CD14-positive monocyte (primary cell): ENCODE data around the gene ATP6V1G1. TPM values are rescaled to one million over a fixed set of nuclear protein-coding genes. Genes with fewer than 3 reads are reported as not detected.

ENCODE experiments used
- DNase-seq, 3 donors: peaks; one replicate each; pipeline ENCODE4 v3.0.0-alpha.2; 2011 to 2022
- H2AFZ ChIP-seq: 2 replicates; pipeline ENCODE4 v1.6.0; 2012; ENCODE audit warnings: mild to moderate bottlenecking, low read depth, low read length, inconsistent platforms; ENCODE audit not compliant: insufficient read depth, poor library complexity, severe bottlenecking
- H3K27ac ChIP-seq, 2 donors: 1 replicate in 1 of 2; 2 replicates in 1 of 2; pipeline ENCODE4 v1.5.1; 2012 to 2013; ENCODE audit warnings: low read length in 2 of 2, control low read depth in 1 of 2, inconsistent platforms in 1 of 2, low read depth in 1 of 2, mild to moderate bottlenecking in 1 of 2
- H3K27me3 ChIP-seq, 2 donors: one replicate each; pipeline versions ENCODE4 v1.6.0 to v1.6.1; 2011 to 2013; ENCODE audit warnings: low read length in 2 of 2; ENCODE audit not compliant: control insufficient read depth in 2 of 2, insufficient read depth in 2 of 2
- H3K36me3 ChIP-seq, 2 donors: replicated peaks in 1 of 2; 1 replicate in 1 of 2; 2 replicates in 1 of 2; pipeline versions ENCODE4 v1.5.1 to v1.6.1; 2012 to 2013; ENCODE audit warnings: low read length in 2 of 2, control low read depth in 1 of 2, inconsistent platforms in 1 of 2, mild to moderate bottlenecking in 1 of 2; ENCODE audit not compliant: insufficient read depth in 2 of 2, control insufficient read depth in 1 of 2
- H3K4me1 ChIP-seq, 2 donors: 1 replicate in 1 of 2; 2 replicates in 1 of 2; pipeline versions ENCODE4 v1.5.1 to v1.6.1; 2012 to 2013; ENCODE audit warnings: low read length in 2 of 2, control low read depth in 1 of 2, inconsistent platforms in 1 of 2, mild to moderate bottlenecking in 1 of 2, moderate library complexity in 1 of 2; ENCODE audit not compliant: insufficient read depth in 2 of 2, control insufficient read depth in 1 of 2
- H3K4me2 ChIP-seq: replicated peaks from 2 replicates; pipeline ENCODE3; 2012; ENCODE audit warnings: low read length, moderate library complexity, mild to moderate bottlenecking; ENCODE audit not compliant: poor library complexity, severe bottlenecking; ENCODE audit errors: extremely low read depth
- H3K4me3 ChIP-seq, 3 experiments: fragments of 200-600 bp in 1 of 3; sonication (generic) in 1 of 3; replicated peaks in 1 of 3; 1 replicate in 2 of 3; 2 replicates in 1 of 3; pipeline ENCODE4 v1.5.1; 2011 to 2013; ENCODE audit warnings: low read length in 3 of 3, mild to moderate bottlenecking in 3 of 3, control low read depth in 2 of 3, low read depth in 2 of 3, inconsistent platforms in 1 of 3, moderate library complexity in 1 of 3
- H3K79me2 ChIP-seq: 2 replicates; pipeline ENCODE4 v1.6.0; 2012; ENCODE audit warnings: mild to moderate bottlenecking, control low read depth, inconsistent platforms, low read length, moderate library complexity; ENCODE audit not compliant: insufficient read depth
- H3K9ac ChIP-seq: 2 replicates; pipeline ENCODE4 v1.6.0; 2017; ENCODE audit warnings: low read length, mild to moderate bottlenecking; ENCODE audit not compliant: insufficient read depth, poor library complexity, severe bottlenecking
- H3K9me3 ChIP-seq, 2 donors: replicated peaks in 1 of 2; 1 replicate in 1 of 2; 2 replicates in 1 of 2; pipeline versions ENCODE4 v1.5.1 to v1.6.1; 2012 to 2013; ENCODE audit warnings: low read length in 2 of 2, control low read depth in 1 of 2; ENCODE audit not compliant: control insufficient read depth in 1 of 2, insufficient read depth in 1 of 2
- H4K20me1 ChIP-seq: 2 replicates; pipeline ENCODE4 v1.6.0; 2012; ENCODE audit warnings: mild to moderate bottlenecking, low read length, control low read depth, moderate library complexity; ENCODE audit not compliant: insufficient read depth
- H3K27ac Mint-ChIP-seq, 7 donors: one replicate each; pipeline ENCODE4 v1.8.0; 2020; ENCODE audit warnings: mild to moderate bottlenecking in 7 of 7, mixed read lengths in 7 of 7, moderate library complexity in 6 of 7, inconsistent platforms in 2 of 7
- H3K27me3 Mint-ChIP-seq, 3 donors: one replicate each; pipeline ENCODE4 v1.8.0; 2021 to 2022; ENCODE audit warnings: low read depth in 3 of 3, mild to moderate bottlenecking in 3 of 3, mixed read lengths in 3 of 3, moderate library complexity in 3 of 3, inconsistent platforms in 1 of 3
- H3K36me3 Mint-ChIP-seq, 2 donors: one replicate each; pipeline ENCODE4 v1.8.0; 2020; ENCODE audit warnings: mixed read lengths in 2 of 2, inconsistent platforms in 1 of 2, mild to moderate bottlenecking in 1 of 2
- H3K4me1 Mint-ChIP-seq: one replicate; pipeline ENCODE4 v1.8.0; 2020; ENCODE audit warnings: mild to moderate bottlenecking, mixed read lengths
- H3K4me3 Mint-ChIP-seq, 2 donors: one replicate each; pipeline ENCODE4 v1.8.0; 2020; ENCODE audit warnings: mild to moderate bottlenecking in 2 of 2, mixed read lengths in 2 of 2, moderate library complexity in 1 of 2
- H3K9me3 Mint-ChIP-seq, 7 donors: one replicate each; pipeline ENCODE4 v1.8.0; 2020 to 2022; ENCODE audit warnings: mixed read lengths in 7 of 7, mild to moderate bottlenecking in 6 of 7, moderate library complexity in 6 of 7, inconsistent platforms in 2 of 7
- CTCF ChIP-seq: fragments of 200-600 bp; IDR thresholded peaks from one replicate; pipeline ENCODE4 v1.8.0; 2022; ENCODE audit warnings: antibody characterized with exemption, mild to moderate bottlenecking
- WGBS: methylation state at CpG from one replicate; pipeline ENCODE4 v1.1.5; 2013; ENCODE audit warnings: missing lambda C conversion rate; ENCODE audit not compliant: insufficient coverage; 5-methylcytosine and 5-hydroxymethylcytosine counted together
- intact Hi-C, 2 donors: fragments of 100-400 bp; cut with micrococcal nuclease; formaldehyde crosslinking; loops; one replicate each; pipeline versions ENCODE4 v1.15.0 to v1.15.1; 2023
- polyA plus RNA-seq, 3 donors: library from polyadenylated mRNA; depleted of rRNA in 1 of 3; unstranded in 2 of 3; stranded (reverse) in 1 of 3; fragments of 300-500 nt in 2 of 3; fragments of >200 nt in 1 of 3; fragmentation: Illumina TruSeq in 2 of 3; gene quantifications; 1 replicate in 2 of 3; 2 replicates in 1 of 3; pipeline ENCODE4 v1.2.3, GENCODE V29; 2012 to 2021

ATP6V1G1 gene
- polyA plus RNA-seq, 3 donors = 146 to 226 (median 214) TPM

GRCh38 chr9:114565204-114565603, 22.4 kb upstream of the ATP6V1G1 start:
- intact Hi-C loops = no loop called here
- Mint-ChIP-seq H3K36me3 (no peaks in the 10 kb centered on the region), H3K9me3 (no peaks in the 10 kb centered on the region), H3K4me3 (no peak overlapping the region), H3K27ac (no peak overlapping the region), H3K27me3 (peaks cover 0 to 1% (median 0%) of the 10 kb centered on the region in 3 donors), H3K4me1 (peaks cover 19% of the 10 kb centered on the region)
- Histone ChIP-seq H3K36me3 (no peaks in the 10 kb centered on the region), H4K20me1 (no peaks in the 10 kb centered on the region), H3K9ac (no peak overlapping the region), H3K27ac (no peak overlapping the region), H3K79me2 (no peaks in the 10 kb centered on the region), H3K27me3 (no peaks in the 10 kb centered on the region), H3K4me1 (peaks cover 10 to 12% of the 10 kb centered on the region in 2 donors), H2AFZ (no peak overlapping the region), H3K9me3 (no peaks in the 10 kb centered on the region), H3K4me3 (no peak overlapping the region), H3K4me2 (no peak overlapping the region)
- DNase-seq = no peak
- TF ChIP-seq CTCF = no peak
- no CpG with 5 or more reads among the region's 3 CpGs for WGBS

- H3K27me3 ChIP-seq = no peaks in the 10 kb centered on the region
- H3K36me3 ChIP-seq = no peaks in the 10 kb centered on the region
- H3K4me3 ChIP-seq = no peak overlapping the region
- no peak overlapping the region for H3K4me2 ChIP-seq
- H3K9me3 ChIP-seq = no peaks in the 10 kb centered on the region
- H3K27me3 Mint-ChIP-seq = peaks cover 0 to 1% (median 0%) of the 10 kb centered on the region in 3 donors
- no peak for TF ChIP-seq CTCF
- no peak overlapping the region for H3K9ac ChIP-seq
- WGBS = 100% methylated on average over 1 of the region's 7 CpGs
- peaks cover 26% of the 10 kb centered on the region for H3K4me1 Mint-ChIP-seq
- no peak overlapping the region for H3K27ac Mint-ChIP-seq
- H3K9me3 Mint-ChIP-seq = no peaks in the 10 kb centered on the region
- no peak overlapping the region for H3K4me3 Mint-ChIP-seq
- H3K79me2 ChIP-seq = no peaks in the 10 kb centered on the region
- no peaks in the 10 kb centered on the region for H4K20me1 ChIP-seq
- intact Hi-C loops = loop anchor here in 1 of 2 donors (10.0 kb wide), 1 partner anchor 86 kb away; no protein-coding TSS in a partner anchor
- H3K36me3 Mint-ChIP-seq = no peaks in the 10 kb centered on the region
- no peak overlapping the region for H2AFZ ChIP-seq
- H3K4me1 ChIP-seq = peaks cover 21% of the 10 kb centered on the region in 2 donors
- H3K27ac ChIP-seq = no peak overlapping the region
- no peak for DNase-seq
Measured at GRCh38 chr9:114570742-114571141, 16.8 kb upstream of the ATP6V1G1 start.
